Choroid plexus epithelial cell (primary cell): ENCODE results near the gene KRAS.

Experiments used
- DNase-seq: peaks from one replicate; pipeline ENCODE4 v3.0.0-alpha.2; 2010; ENCODE audit warnings: low read depth
- H3K4me3 ChIP-seq: 2 replicates; pipeline ENCODE4 v1.5.1; 2011; ENCODE audit warnings: low read depth, mild to moderate bottlenecking, control low read depth, low read length, moderate library complexity
- CTCF ChIP-seq: conservative IDR thresholded peaks from 2 replicates; pipeline ENCODE4 v1.5.1; 2011; ENCODE audit warnings: low read depth, mild to moderate bottlenecking, control low read depth, inconsistent platforms, low read length, moderate library complexity

Gene KRAS

GRCh38 chr12:25248732-25249131, 2.0 kb downstream of the KRAS start:
- TF ChIP-seq CTCF: no peak
- DNase-seq: no peak
- H3K4me3 ChIP-seq: no peak overlapping the region

- no peak for DNase-seq
- no peak overlapping the region for H3K4me3 ChIP-seq
- TF ChIP-seq CTCF: no peak
Observed at GRCh38 chr12:25248137-25248536, 2.6 kb downstream of the KRAS start.

- TF ChIP-seq CTCF: no peak
- DNase-seq: no peak
- H3K4me3 ChIP-seq: no peak overlapping the region
Observed at GRCh38 chr12:25245491-25245890, 5.2 kb downstream of the KRAS start.

GRCh38 chr12:25243680-25243990, 7.1 kb downstream of the KRAS start:
- H3K4me3 ChIP-seq: no peak overlapping the region
- no peak for TF ChIP-seq CTCF
- DNase-seq: no peak

DNA sequence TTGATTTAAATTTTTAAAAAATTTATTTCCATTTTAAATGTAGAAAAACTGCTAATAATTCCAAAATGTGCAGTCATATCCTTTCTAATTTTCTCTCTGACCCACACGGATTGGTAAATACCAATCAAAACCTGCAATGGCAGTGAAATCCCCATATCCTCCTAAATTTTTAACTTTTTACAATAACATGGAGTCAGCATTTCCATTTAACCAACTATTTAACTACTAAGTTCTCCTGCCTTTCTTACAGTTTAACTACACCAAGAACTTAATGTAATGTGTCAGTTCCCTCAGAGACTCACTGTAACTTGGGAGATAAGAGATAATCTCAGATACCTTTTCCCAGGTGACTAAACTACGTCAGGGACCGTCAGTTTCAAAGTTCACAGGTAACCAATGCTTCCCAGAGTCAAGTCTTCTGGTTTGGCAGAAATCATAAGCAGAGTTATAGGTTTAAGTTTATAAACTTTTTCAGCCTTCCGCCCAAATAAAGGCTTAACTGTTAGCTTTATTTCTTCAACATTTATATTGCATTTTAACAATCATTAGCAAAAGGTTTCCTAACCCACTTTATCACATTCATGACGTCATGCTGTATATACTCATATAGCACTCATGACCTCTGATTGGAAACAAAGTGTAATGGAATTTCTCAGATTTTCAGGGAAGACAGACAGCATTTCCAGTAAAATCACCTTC, 7.6 kb downstream of the KRAS start:
- H3K4me3 ChIP-seq: no peak overlapping the region
- TF ChIP-seq CTCF: no peak
- no peak for DNase-seq

GRCh38 chr12:25241167-25242020, 9.3 kb downstream of the KRAS start:
- no peak overlapping the region for H3K4me3 ChIP-seq
- peak; percentile 67 for TF ChIP-seq CTCF
- DNase-seq: peak; percentile 81

DNA sequence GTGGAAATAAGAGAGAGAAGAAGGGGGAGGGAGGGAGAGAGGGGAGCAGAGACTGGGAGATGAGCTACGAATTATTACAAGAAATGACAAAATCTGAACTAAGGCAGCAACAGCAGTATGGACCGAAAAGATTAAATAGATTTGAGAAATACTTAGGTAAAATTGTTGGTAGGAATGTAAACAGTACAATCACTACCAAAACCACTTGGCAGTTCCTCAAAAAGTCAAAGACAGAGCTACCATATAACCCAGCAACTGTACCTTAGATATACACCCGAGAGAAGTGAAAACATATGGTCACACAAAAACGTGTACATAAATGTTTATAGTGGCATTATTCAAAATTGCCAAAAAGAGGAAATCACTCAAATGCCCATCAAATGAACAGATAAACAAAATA, 14.1 kb downstream of the KRAS start:
- peak; percentile 22 for DNase-seq
- no peak for TF ChIP-seq CTCF
- no peak overlapping the region for H3K4me3 ChIP-seq
